GM23248 (cell line): ENCODE results near the gene IFT88.

Source experiments
- EZH2 ChIP-seq: fragments of 200-600 bp; sonication (generic); IDR thresholded peaks from 2 replicates; pipeline ENCODE4 v1.6.1; 2018; ENCODE audit warnings: antibody characterized with exemption, mild to moderate bottlenecking; ENCODE audit not compliant: insufficient read depth, poor library complexity, severe bottlenecking
- EZH2phosphoT487 ChIP-seq: fragments of 200-600 bp; sonication (generic); IDR thresholded peaks from 2 replicates; pipeline ENCODE4 v1.6.1; 2018; ENCODE audit warnings: antibody characterized with exemption, moderate library complexity, mild to moderate bottlenecking, low read depth; ENCODE audit not compliant: insufficient read depth

GRCh38 chr13:20570517-20570916, 3.6 kb downstream of the IFT88 start:
- TF ChIP-seq EZH2 (no peak), EZH2phosphoT487 (no peak)
